Thymus (tissue), 11 donors: ENCODE data around the gene ACYP1. TPM values are rescaled to one million over a fixed set of nuclear protein-coding genes. Genes with fewer than 3 reads are reported as not detected.

Source experiments
- DNase-seq, 9 donors: peaks; one replicate each; pipeline ENCODE4 v3.0.0-alpha.2; 2013; ENCODE audit warnings: low spot score in 9 of 9, low read depth in 6 of 9, missing footprints in 1 of 9
- H3K27ac ChIP-seq, 2 donors: one replicate each; pipeline ENCODE4 v1.5.1; 2013; ENCODE audit warnings: control low read depth in 1 of 2, low read depth in 1 of 2, low read length in 1 of 2, mild to moderate bottlenecking in 1 of 2, moderate library complexity in 1 of 2
- H3K27me3 ChIP-seq, 2 donors: one replicate each; pipeline ENCODE4 v1.5.1; 2013; ENCODE audit warnings: low read length in 1 of 2; ENCODE audit not compliant: control insufficient read depth in 2 of 2, insufficient read depth in 1 of 2
- H3K36me3 ChIP-seq, 2 donors: one replicate each; pipeline ENCODE4 v1.5.1; 2013; ENCODE audit warnings: low read length in 1 of 2, mild to moderate bottlenecking in 1 of 2, moderate library complexity in 1 of 2; ENCODE audit not compliant: control insufficient read depth in 2 of 2, insufficient read depth in 2 of 2
- H3K4me1 ChIP-seq, 2 donors: one replicate each; pipeline ENCODE4 v1.5.1; 2013; ENCODE audit warnings: low read length in 2 of 2; ENCODE audit not compliant: control insufficient read depth in 2 of 2, insufficient read depth in 2 of 2
- H3K4me3 ChIP-seq, 2 donors: one replicate each; pipeline ENCODE4 v1.5.1; 2013; ENCODE audit warnings: low read length in 2 of 2, control low read depth in 1 of 2, mild to moderate bottlenecking in 1 of 2
- H3K9me3 ChIP-seq, 2 donors: one replicate each; pipeline ENCODE4 v1.5.1; 2013; ENCODE audit warnings: low read length in 1 of 2, mild to moderate bottlenecking in 1 of 2; ENCODE audit not compliant: control insufficient read depth in 2 of 2, insufficient read depth in 1 of 2
- WGBS: extraction: QIAGEN DNeasy Blood & Tissue Kit; methylation state at CpG from one replicate; pipeline ENCODE4 v1.1.7; 2013; 5-methylcytosine and 5-hydroxymethylcytosine counted together
- polyA plus RNA-seq: library from polyadenylated mRNA; stranded (reverse); fragments of 200-250 nt; gene quantifications from one replicate; pipeline ENCODE4 v1.2.3, GENCODE V29; 2013
- total RNA-seq: library from RNA; stranded (reverse); fragments of 120-200 nt; gene quantifications from one replicate; pipeline ENCODE4 v1.2.4, GENCODE V29; 2013
- donor health status: healthy.

ACYP1 gene
- total and polyA plus RNA-seq, 2 donors, result 24.8 to 49.9 TPM

GRCh38 chr14:75040507-75040906, 23.3 kb downstream of the ACYP1 start:
- Histone ChIP-seq H3K9me3 (no peaks in the 10 kb centered on the region), H3K27me3 (no peaks in the 10 kb centered on the region), H3K27ac (no peak overlapping the region), H3K4me1 (no peaks in the 10 kb centered on the region), H3K4me3 (no peak overlapping the region), H3K36me3 (peaks cover 0 to 14% of the 10 kb centered on the region in 2 donors)
- 98% methylated on average over 1 of the region's 1 CpG for WGBS
- no peak for DNase-seq

GRCh38 chr14:75032939-75033338, 30.9 kb downstream of the ACYP1 start:
- Histone ChIP-seq H3K27ac (no peak overlapping the region), H3K4me3 (no peak overlapping the region), H3K36me3 (peaks cover 3 to 30% of the 10 kb centered on the region in 2 donors), H3K4me1 (no peaks in the 10 kb centered on the region), H3K9me3 (no peaks in the 10 kb centered on the region), H3K27me3 (no peaks in the 10 kb centered on the region)
- WGBS, result 98% methylated on average over 2 of the region's 2 CpGs
- DNase-seq, result no peak

GRCh38 chr14:75030147-75030546, 33.7 kb downstream of the ACYP1 start:
- H3K4me1 ChIP-seq, result no peaks in the 10 kb centered on the region
- H3K36me3 ChIP-seq, result peaks cover 3 to 31% of the 10 kb centered on the region in 2 donors
- 0% methylated on average over 1 of the region's 1 CpG for WGBS
- no peak for DNase-seq
- no peaks in the 10 kb centered on the region for H3K27me3 ChIP-seq
- H3K4me3 ChIP-seq, result no peak overlapping the region
- H3K27ac ChIP-seq, result no peak overlapping the region
- no peaks in the 10 kb centered on the region for H3K9me3 ChIP-seq

- DNase-seq, result no peak
- WGBS, result over 99% methylated on average over 2 of the region's 2 CpGs
- Histone ChIP-seq H3K27ac (no peak overlapping the region), H3K9me3 (no peaks in the 10 kb centered on the region), H3K4me3 (no peak overlapping the region), H3K36me3 (peaks cover 0 to 41% of the 10 kb centered on the region in 2 donors), H3K4me1 (no peaks in the 10 kb centered on the region), H3K27me3 (no peaks in the 10 kb centered on the region)
These were observed 37.9 kb downstream of the ACYP1 start for GRCh38 chr14:75025876-75026275.

GRCh38 chr14:75025082-75025481, 38.7 kb downstream of the ACYP1 start:
- Histone ChIP-seq H3K27me3 (no peaks in the 10 kb centered on the region), H3K9me3 (no peaks in the 10 kb centered on the region), H3K36me3 (peaks cover 0 to 46% of the 10 kb centered on the region in 2 donors), H3K4me1 (no peaks in the 10 kb centered on the region), H3K27ac (no peak overlapping the region), H3K4me3 (no peak overlapping the region)
- no peak for DNase-seq
- 80% methylated on average over 4 of the region's 4 CpGs for WGBS

GRCh38 chr14:75023108-75023507, 40.7 kb downstream of the ACYP1 start:
- H3K9me3 ChIP-seq, result no peaks in the 10 kb centered on the region
- no peak overlapping the region for H3K27ac ChIP-seq
- peaks cover 3 to 49% of the 10 kb centered on the region in 2 donors for H3K36me3 ChIP-seq
- no peaks in the 10 kb centered on the region for H3K27me3 ChIP-seq
- WGBS, result 97% methylated on average over 1 of the region's 1 CpG
- DNase-seq, result no peak
- H3K4me3 ChIP-seq, result no peak overlapping the region
- no peaks in the 10 kb centered on the region for H3K4me1 ChIP-seq

GRCh38 chr14:75022655-75023054, 41.2 kb downstream of the ACYP1 start:
- Histone ChIP-seq H3K4me1 (no peaks in the 10 kb centered on the region), H3K9me3 (no peaks in the 10 kb centered on the region), H3K27ac (no peak overlapping the region), H3K36me3 (peaks cover 3 to 51% of the 10 kb centered on the region in 2 donors), H3K4me3 (no peak overlapping the region), H3K27me3 (no peaks in the 10 kb centered on the region)
- WGBS, result 95% methylated on average over 8 of the region's 8 CpGs
- DNase-seq, result no peak

GRCh38 chr14:75018694-75019093, 45.1 kb downstream of the ACYP1 start:
- 96% methylated on average over 3 of the region's 3 CpGs for WGBS
- DNase-seq, result no peak
- Histone ChIP-seq H3K9me3 (no peaks in the 10 kb centered on the region), H3K4me1 (no peaks in the 10 kb centered on the region), H3K27me3 (no peaks in the 10 kb centered on the region), H3K36me3 (peaks cover 7 to 68% of the 10 kb centered on the region in 2 donors), H3K27ac (no peak overlapping the region), H3K4me3 (no peak overlapping the region)

GRCh38 chr14:75016815-75017214, 47.0 kb downstream of the ACYP1 start:
- no peak for DNase-seq
- WGBS, result 99% methylated on average over 3 of the region's 3 CpGs
- H3K27ac ChIP-seq, result no peak overlapping the region
- H3K27me3 ChIP-seq, result no peaks in the 10 kb centered on the region
- H3K36me3 ChIP-seq, result peaks cover 9 to 63% of the 10 kb centered on the region in 2 donors
- H3K4me1 ChIP-seq, result no peaks in the 10 kb centered on the region
- no peak overlapping the region for H3K4me3 ChIP-seq
- no peaks in the 10 kb centered on the region for H3K9me3 ChIP-seq

GRCh38 chr14:75015496-75015895, 48.3 kb downstream of the ACYP1 start:
- H3K4me1 ChIP-seq, result no peaks in the 10 kb centered on the region
- H3K27me3 ChIP-seq, result no peaks in the 10 kb centered on the region
- H3K27ac ChIP-seq, result no peak overlapping the region
- H3K9me3 ChIP-seq, result no peaks in the 10 kb centered on the region
- WGBS, result over 99% methylated on average over 5 of the region's 5 CpGs
- no peak for DNase-seq
- no peak overlapping the region for H3K4me3 ChIP-seq
- peaks cover 15 to 63% of the 10 kb centered on the region in 2 donors for H3K36me3 ChIP-seq
